GM23248 (cell line): ENCODE measurements around the gene VWA2.

Source experiments
- EZH2 ChIP-seq: fragments of 200-600 bp; sonication (generic); IDR thresholded peaks from 2 replicates; pipeline ENCODE4 v1.6.1; 2018; ENCODE audit warnings: antibody characterized with exemption, mild to moderate bottlenecking; ENCODE audit not compliant: insufficient read depth, poor library complexity, severe bottlenecking
- EZH2phosphoT487 ChIP-seq: fragments of 200-600 bp; sonication (generic); IDR thresholded peaks from 2 replicates; pipeline ENCODE4 v1.6.1; 2018; ENCODE audit warnings: antibody characterized with exemption, moderate library complexity, mild to moderate bottlenecking, low read depth; ENCODE audit not compliant: insufficient read depth

- TF ChIP-seq EZH2 (no peak), EZH2phosphoT487 (no peak)
Observed at GRCh38 chr10:114311023-114311422, 72.0 kb downstream of the VWA2 start.
